Fibroblast of peridontal ligament (primary cell): ENCODE results near the gene STK10.

Experiments
- DNase-seq: peaks from one replicate; pipeline ENCODE4 v3.0.0-alpha.2; 2010; ENCODE audit errors: extremely low read depth

Gene STK10

GRCh38 chr5:172109749-172110148, 78.3 kb downstream of the STK10 start:
- no peak for DNase-seq

DNA sequence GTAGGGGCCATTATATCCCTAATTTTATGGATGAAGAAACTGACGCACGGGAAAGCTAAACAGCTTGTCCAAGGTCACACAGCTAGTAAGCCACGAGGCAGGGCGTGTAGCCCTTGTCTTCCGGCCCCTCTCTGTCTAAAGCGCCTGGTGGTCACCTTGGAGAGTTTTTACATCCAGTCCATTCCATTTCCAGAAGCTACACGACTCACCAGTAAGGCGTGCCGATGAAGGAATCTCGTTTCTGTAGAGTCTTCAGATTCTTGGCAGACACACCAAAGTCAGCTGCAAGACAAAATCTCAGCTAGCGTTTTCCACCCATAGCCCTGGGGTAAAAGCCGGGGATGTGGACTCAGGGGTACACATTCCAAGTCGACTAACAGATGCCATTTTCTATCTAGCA, 80.5 kb downstream of the STK10 start:
- peak; percentile 82 for DNase-seq

DNA sequence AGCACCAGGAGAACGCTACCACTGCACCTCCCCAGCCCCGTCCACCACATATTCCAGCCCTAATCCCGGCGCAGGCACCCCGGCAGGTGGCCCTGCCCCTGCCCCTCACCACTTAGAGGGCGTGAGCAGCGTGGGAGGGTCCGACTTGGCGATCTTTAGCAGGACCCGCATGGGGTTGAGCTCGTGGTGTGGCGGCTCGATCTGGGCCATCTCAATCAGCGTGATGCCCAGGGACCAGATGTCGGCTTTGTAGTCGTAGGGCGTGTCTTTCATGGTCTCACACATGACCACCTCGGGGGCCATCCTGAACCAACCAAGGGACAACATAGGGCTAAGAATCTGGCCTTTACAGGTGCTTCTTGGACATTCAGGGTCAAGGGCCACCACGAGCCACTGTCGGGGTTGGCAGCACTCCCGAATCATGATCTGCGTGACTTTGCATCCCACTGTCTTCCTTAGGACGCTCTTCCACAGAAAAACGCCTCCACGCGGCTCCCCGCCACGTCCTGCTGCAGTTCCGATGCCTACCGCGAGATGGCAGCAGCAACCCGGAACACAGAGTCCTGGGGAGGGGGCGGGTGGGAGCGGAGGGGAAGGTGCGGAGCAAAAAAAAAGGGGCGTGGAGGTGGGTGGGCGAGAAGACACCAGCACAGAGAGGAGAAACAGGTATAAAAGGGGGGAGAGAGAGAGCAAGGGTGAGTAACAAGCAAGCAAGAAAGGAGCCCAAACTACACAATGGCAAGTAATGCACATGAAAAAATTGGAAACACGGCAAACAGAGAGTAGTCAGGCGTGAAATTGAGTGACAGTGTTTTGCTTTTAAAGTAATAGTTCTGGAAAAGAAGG, 81.3 kb downstream of the STK10 start:
- peak; percentile 33 for DNase-seq

GRCh38 chr5:172105811-172106210, 82.2 kb downstream of the STK10 start:
- no peak for DNase-seq

GRCh38 chr5:172104801-172105701, 83.0 kb downstream of the STK10 start:
- DNase-seq, result no peak

GRCh38 chr5:172104021-172104420, 84.0 kb downstream of the STK10 start:
- no peak for DNase-seq

GRCh38 chr5:172102913-172103626, 85.0 kb downstream of the STK10 start:
- DNase-seq, result peak; percentile 88

DNA sequence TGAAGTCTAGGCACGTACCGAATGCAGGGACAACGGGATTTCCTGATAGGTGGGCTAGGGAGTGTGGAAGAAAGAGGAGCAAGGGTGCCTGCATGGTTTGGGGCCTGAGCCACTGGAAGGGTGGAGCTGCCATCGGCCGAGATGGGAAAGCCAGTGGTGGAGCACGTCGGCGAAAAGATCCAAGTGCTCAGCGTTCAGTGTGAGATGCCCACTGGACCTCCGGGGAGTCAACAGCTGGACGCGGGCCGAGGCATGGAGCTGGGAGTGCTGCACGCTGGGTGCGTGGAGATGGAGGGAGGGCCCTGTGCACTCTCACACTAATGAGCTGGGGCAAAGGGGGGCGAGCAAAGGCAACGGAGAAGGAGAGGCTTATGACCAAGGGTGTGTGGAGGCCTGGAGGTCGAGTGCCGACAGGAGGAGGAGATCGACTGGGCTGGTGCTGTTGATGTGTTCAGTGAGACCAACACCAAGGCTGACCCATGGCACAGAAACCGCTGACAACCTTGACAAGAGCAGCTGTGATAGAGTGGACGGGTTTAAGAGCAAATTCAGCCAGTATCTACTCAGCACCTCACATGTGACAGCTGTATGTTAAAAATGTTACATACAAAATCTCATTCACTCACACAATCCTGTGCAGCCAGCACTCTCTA, 85.7 kb downstream of the STK10 start:
- DNase-seq, result no peak

DNA sequence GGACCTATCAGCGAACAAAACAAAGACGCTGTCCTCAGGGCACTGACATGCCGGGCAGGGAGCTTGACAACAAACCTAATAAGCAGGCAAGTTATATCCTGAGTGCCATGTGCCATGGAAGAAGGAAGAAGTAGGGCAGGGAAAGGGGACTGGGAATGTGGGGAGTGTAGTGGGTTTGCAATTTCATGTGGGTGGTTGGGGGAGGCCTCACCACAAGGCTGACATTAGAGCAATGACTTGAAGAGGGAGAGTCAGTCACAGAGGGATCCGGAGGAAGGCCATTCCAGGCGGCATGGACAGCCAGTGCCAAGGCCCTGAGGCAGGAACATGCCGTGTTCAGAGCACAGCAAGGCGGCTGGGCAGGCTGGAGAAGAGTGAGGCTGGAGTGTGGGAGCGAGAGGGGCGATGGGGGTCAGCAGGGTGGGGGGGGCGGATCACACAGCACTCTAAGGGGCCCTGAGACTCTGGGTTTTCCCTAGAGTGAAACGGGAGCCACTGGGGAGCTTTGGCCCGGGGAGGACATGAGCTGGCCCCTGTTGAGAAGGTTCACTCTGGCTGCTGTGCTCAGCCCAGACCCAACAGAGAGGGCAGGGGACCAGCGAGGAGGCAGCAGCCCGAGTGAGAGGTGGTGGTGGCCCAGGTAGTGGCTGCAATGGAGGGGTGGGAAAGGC, 86.3 kb downstream of the STK10 start:
- no peak for DNase-seq

- DNase-seq, result no peak
Measured at GRCh38 chr5:172098883-172099282, 89.1 kb downstream of the STK10 start.

DNA sequence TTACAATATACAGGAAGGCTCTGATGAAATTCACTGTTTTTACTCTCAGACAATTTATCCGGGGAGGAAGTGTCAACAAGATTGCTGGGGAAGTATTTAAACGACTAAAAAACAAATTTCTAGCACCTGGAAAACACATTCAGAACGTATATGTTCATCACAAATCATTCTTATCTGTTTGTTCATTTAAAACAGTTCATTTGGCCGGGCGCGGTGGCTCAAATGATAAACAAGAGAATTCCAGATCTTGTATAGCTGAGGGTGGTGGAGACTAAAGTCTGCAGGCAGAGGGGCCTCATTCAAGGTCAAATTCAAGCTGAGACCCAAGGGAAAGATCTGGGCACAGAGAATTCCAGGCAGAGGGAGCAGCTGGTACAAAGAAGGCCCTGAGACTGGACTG, 90.0 kb downstream of the STK10 start:
- no peak for DNase-seq

- peak; percentile 42 for DNase-seq
Measured at GRCh38 chr5:172097356-172097755, 90.7 kb downstream of the STK10 start.

- no peak for DNase-seq
Measured at GRCh38 chr5:172096207-172096940, 91.7 kb downstream of the STK10 start.

- peak; percentile 28 for DNase-seq
Measured at GRCh38 chr5:172095368-172096206, 92.4 kb downstream of the STK10 start.

DNA sequence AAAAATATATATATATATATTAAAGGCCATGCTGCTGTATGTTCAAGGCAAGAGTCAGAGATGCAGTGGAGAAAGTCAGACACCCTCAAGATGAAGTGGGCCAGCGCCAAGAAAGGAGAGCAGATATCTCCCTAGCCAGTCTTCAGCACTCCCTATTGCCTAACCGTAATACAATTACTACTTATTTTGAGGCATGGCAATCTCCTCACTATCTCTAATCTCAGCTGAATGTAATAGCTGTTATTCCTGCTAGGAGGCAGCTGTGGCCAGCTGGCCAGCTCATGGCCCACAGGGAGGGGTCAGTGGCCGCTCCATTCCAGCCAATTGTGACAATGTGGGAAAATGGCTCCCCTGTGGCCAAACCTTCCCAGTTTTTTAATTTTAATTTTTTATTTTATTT, 94.1 kb downstream of the STK10 start:
- DNase-seq, result no peak

- DNase-seq, result no peak
Measured at GRCh38 chr5:172093559-172093958, 94.5 kb downstream of the STK10 start.

DNA sequence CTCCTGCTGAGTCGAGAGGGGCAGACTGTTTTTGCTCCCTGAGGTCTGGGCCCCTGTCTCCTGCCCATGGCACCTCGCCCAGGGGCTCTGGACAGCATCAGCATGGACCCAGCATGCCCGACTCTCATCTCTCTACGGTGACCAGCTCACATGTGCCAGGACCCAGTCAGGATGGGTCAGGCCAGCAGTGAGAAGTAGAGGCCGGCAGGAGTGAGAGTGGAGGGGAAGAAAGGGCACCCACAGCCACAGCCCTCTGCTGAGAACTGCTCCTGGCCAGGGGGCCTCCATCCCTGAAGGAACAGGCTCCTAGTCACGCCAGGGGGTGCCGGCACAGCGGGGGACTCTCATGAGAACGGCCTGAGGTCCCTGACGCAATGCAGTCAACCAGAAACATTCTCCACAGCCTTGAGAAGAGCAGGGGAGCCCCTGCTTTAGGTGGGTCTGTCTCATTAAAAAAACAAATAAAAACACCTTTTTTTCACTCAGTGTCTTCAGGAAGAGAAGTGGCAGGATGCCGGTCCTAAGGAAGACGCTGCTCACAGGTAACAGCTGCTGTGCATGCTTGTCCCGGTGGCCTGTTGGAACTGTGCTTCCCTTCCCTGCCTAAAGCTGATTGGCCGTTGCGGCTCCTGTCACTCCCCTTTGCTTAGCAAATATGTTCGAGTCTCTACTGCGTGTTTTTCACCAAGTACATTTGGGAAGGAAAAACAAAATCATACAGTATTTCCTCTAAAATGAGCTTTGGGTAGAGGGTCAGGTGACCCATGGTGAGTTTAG, 95.9 kb downstream of the STK10 start:
- no peak for DNase-seq

DNA sequence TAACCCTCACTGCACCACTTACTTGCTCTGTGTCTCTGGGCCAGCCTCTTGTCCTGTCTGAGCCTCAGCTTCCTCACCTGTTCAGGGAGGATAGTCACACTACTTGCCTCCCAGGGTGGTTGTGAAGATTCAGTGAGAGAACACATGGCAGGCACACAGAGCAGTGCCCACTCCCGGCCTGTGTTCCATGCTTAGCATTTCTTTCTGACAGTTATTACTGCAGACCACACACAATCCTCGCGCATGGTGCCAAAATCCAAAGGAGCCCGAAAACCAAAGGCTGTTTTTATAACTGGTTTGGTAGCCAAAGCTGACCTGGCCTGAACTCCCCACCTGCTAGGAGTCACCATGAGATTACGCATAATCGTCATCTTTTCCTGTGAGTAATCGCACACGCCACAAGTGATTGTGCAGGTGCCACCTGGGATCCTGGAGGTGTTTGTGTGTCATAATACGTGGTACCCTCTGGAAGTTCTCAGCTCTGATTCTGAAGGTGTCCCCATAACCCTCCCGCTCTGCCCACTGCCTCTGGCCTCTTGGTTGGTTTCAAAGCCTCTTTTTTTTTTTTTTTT, 97.0 kb downstream of the STK10 start:
- DNase-seq, result no peak
